C4-2B (cell line): Measurements from ENCODE around the gene SARDH.

Source experiments
- H3K27ac ChIP-seq: fragments of 450-650 bp; 2 replicates; pipeline ENCODE4 v1.5.1; 2017
- ZFX ChIP-seq: fragments of 450-650 bp; IDR thresholded peaks from 2 replicates; pipeline ENCODE4 v1.6.1; 2017
- TF ChIP-seq, protein P1 (sequence below): fragments of 450-650 bp; conservative IDR thresholded peaks from 2 replicates; pipeline ENCODE4 v1.5.1; 2017; ENCODE audit warnings: mild to moderate bottlenecking

The SARDH gene

DNA sequence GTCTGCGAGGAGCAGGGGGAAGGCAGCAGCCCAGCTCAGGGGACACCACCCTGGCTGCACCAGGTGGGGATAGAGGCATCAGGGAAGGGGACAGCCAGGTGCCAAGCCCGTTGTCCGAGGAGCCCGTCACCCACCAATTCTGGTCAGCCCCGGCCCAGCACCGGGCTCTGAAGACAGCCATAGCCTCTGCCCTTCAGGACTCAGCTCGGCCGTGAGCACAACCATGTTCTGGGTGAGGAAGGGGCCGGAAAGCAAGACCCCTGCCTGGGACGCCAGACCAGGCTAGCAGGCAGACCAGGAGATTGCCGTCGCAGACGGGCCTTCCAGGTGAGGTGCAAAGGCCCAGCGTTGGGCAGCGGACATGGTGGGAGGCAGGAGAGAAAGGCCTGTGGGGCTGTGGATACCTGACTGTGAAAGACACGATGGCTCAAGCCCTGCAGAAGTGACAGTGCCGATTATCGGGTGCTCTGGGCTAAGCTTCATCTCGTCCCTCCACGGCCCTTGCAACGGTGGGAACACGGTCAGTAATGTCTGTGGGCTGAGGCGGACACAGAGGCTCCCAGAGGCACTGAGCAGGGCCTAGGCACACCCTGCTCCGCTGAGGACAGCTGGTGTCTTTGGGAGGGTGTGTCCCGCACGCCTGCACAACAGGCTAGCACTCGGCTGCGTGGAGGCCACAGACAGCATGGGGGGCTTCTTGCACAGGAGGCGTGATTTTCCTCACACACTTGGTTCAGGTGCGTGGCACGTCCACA, 65.5 kb downstream of the SARDH start:
- no peak overlapping the region for H3K27ac ChIP-seq
- TF ChIP-seq, protein P1, sequence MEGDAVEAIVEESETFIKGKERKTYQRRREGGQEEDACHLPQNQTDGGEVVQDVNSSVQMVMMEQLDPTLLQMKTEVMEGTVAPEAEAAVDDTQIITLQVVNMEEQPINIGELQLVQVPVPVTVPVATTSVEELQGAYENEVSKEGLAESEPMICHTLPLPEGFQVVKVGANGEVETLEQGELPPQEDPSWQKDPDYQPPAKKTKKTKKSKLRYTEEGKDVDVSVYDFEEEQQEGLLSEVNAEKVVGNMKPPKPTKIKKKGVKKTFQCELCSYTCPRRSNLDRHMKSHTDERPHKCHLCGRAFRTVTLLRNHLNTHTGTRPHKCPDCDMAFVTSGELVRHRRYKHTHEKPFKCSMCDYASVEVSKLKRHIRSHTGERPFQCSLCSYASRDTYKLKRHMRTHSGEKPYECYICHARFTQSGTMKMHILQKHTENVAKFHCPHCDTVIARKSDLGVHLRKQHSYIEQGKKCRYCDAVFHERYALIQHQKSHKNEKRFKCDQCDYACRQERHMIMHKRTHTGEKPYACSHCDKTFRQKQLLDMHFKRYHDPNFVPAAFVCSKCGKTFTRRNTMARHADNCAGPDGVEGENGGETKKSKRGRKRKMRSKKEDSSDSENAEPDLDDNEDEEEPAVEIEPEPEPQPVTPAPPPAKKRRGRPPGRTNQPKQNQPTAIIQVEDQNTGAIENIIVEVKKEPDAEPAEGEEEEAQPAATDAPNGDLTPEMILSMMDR, result no peak
- TF ChIP-seq ZFX, result no peak

DNA sequence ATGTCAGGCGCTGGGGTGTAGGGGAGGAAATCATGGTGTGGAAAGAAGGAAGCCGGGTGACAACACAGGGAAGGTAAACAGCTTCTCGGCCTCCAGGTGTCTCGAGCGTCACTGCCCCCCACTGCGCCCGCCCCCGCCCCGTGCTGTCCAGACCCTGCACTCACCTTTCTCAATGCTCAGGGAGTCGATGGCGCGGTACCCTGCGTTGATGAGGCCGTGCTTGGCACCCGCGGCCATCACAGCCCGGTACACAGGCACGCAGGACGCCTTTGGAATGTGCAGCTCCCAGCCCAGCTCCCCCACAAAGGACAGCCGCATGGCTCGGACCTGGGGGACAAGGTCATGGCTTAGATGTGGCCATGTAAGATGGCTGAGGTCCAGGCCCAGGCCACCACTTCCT, 66.8 kb downstream of the SARDH start:
- TF ChIP-seq, protein P1, result no peak
- TF ChIP-seq ZFX, result no peak
- no peak overlapping the region for H3K27ac ChIP-seq

DNA sequence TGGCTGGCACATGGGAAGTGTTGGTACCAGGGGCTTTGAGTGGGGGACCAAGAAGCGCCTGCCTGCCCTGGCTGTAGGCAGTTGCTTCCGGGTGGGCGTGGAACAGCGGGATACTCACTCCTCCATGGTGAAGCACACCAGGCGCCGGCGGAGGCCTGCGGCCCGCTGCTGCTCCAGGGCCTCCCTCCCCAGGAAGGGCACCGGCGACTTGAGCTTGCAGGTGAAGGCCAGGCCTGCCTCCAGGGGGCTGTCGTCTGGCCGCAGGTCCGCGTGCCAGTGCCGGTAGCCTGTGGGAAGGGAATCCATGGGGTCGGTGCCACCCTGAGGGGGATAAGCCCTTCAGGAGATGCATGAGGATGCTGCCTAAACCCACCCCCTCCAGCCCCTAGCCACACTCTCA, 67.7 kb downstream of the SARDH start:
- no peak for TF ChIP-seq ZFX
- TF ChIP-seq, protein P1, result no peak
- H3K27ac ChIP-seq, result no peak overlapping the region

GRCh38 chr9:133669182-133669801, 68.9 kb downstream of the SARDH start:
- TF ChIP-seq, protein P1, result no peak
- TF ChIP-seq ZFX, result no peak
- no peak overlapping the region for H3K27ac ChIP-seq

DNA sequence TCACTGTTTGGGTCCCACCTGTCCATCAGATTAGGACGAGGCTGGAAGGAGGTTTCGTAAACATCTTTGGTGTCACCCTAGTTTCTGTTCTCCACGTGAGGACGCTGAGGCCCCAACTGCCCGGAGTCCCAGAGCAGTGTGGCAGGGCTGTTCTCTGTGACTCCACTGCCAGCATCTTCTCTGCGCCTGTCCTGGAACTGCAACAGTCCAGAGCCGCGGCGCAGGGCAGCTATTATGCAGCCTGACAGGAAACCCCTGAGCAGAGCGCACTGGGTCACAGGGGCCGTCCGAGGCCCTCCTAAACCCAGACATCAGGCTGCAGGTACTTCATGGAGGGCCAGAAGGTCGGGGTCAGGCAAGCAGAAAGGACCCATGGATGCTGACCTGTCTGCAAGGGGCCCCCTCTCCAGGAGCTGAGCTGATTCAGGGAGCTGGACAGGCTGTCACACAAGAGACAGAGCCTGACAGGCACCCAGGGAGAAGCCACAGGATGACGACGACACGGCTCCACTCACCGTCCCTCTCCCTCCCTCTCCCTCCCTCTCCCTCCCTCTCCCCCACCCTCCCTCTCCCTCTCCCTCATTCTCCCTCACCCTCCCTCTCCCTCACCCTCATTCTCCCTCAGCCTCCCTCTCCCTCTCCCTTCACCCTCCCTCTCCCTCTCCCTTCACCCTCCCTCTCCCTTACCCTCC, 70.2 kb downstream of the SARDH start:
- TF ChIP-seq ZFX, result no peak
- TF ChIP-seq, protein P1, result no peak
- H3K27ac ChIP-seq, result no peak overlapping the region

- TF ChIP-seq, protein P1, result no peak
- H3K27ac ChIP-seq, result no peak overlapping the region
These were observed 71.3 kb downstream of the SARDH start for GRCh38 chr9:133666845-133667244.

GRCh38 chr9:133666387-133666786, 71.8 kb downstream of the SARDH start:
- TF ChIP-seq, protein P1, result no peak
- no peak for TF ChIP-seq ZFX

More at GRCh38 chr9:133666387-133666786, 71.8 kb downstream of the SARDH start:
- H3K27ac ChIP-seq, result no peak overlapping the region
